VCaP (cell line): ENCODE data around the gene PCDHB5.
"Not testable (repeated sequence)": the region's sequence is repeated elsewhere in the genome, so short reads cannot be mapped to it uniquely, and the experiment has no call there.

Source experiments
- H3K27ac ChIP-seq: fragments of 450-650 bp; 2 replicates; pipeline ENCODE4 v1.5.1; 2017
- CTCF ChIP-seq: fragments of 450-650 bp; conservative IDR thresholded peaks from 2 replicates; pipeline ENCODE4 v1.5.1; 2017; ENCODE audit warnings: mild to moderate bottlenecking, moderate library complexity

PCDHB5 gene

GRCh38 chr5:141175933-141176332, 40.9 kb downstream of the PCDHB5 start:
- H3K27ac ChIP-seq: no peak overlapping the region
- no peak for TF ChIP-seq CTCF

GRCh38 chr5:141177577-141178191, 42.7 kb downstream of the PCDHB5 start, which contains the start of gene PCDHB8:
TSS of gene PCDHB8 (plus strand) at chr5:141177790. CDS start at chr5:141178035, 245 bp downstream.
- TF ChIP-seq CTCF: peak; percentile 96
- H3K27ac ChIP-seq: not testable (repeated sequence)

GRCh38 chr5:141179371-141179770, 44.4 kb downstream of the PCDHB5 start:
- not testable (repeated sequence) for H3K27ac ChIP-seq

- H3K27ac ChIP-seq: not testable (repeated sequence)
Observed at GRCh38 chr5:141179876-141180275, 44.9 kb downstream of the PCDHB5 start.

GRCh38 chr5:141180313-141180712, 45.3 kb downstream of the PCDHB5 start:
- H3K27ac ChIP-seq: no peak overlapping the region
- no peak for TF ChIP-seq CTCF

- peak; percentile 74 for TF ChIP-seq CTCF
- no peak within 1 kb of the TSS for H3K27ac ChIP-seq
Observed at GRCh38 chr5:141182248-141182647, 47.2 kb downstream of the PCDHB5 start, which contains the start of gene PCDHB16. TSS of gene PCDHB16 (plus strand) at chr5:141182387. CDS start at chr5:141182560, 173 bp downstream.

GRCh38 chr5:141184117-141184855, 49.3 kb downstream of the PCDHB5 start:
- not testable (repeated sequence) for H3K27ac ChIP-seq

- peak; percentile 86 for TF ChIP-seq CTCF
- no peak within 1 kb of the TSS for H3K27ac ChIP-seq
Observed at GRCh38 chr5:141186897-141187512, 52.0 kb downstream of the PCDHB5 start, which contains the start of gene PCDHB9. TSS of gene PCDHB9 (plus strand) at chr5:141187161. CDS start at chr5:141187319, 158 bp downstream.
